ENCODE results near the gene PPP1R14C.
A peak's percentile ranks its signal among the peaks of the same experiment; 100 is the strongest.
"Not testable (repeated sequence)": the region's sequence is repeated elsewhere in the genome, so short reads cannot be mapped to it uniquely, and the experiment has no call there.

PPP1R14C gene, protein sequence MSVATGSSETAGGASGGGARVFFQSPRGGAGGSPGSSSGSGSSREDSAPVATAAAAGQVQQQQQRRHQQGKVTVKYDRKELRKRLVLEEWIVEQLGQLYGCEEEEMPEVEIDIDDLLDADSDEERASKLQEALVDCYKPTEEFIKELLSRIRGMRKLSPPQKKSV

DNA sequence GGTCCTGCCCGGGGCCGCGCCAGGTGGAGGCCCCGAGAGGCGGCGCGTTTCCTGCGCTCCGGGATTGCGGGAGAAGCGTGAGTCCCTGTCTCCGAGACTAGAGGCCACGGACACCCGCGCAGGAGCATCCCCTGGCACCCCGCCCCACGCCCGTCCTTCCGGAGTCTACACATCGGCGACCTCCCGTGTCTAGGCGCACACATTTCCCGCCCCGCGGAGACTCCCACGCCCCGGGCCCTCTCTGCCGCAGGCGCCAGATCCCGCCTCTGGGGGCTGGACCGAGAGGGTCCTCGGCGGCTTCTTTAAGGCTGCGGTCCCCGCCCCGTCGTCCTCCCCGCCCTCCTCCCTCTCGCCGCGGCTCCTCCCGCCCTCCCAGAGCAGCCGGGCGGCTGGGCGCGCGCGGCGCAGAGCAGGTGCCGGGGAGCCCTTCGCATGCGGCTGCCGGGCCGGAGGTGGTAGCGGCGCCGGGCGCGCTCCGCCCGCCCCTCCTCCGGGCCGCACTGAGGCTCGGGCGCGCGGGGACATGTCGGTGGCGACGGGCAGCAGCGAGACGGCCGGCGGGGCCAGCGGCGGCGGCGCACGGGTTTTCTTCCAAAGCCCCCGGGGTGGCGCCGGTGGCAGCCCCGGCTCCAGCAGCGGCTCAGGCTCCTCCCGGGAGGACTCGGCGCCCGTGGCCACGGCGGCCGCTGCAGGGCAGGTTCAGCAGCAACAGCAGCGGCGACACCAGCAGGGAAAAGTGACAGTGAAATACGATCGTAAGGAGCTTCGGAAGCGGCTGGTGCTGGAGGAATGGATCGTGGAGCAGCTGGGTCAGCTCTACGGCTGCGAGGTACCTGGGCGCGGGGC is at the start of gene PPP1R14C:
Gene PPP1R14C (plus strand): TSS at position 375 of the 846 bp plus-strand sequence. CDS start 149 bp downstream, at position 524.
- DNase-seq: peak in 1 of 2 experiments; percentile 67

DNA sequence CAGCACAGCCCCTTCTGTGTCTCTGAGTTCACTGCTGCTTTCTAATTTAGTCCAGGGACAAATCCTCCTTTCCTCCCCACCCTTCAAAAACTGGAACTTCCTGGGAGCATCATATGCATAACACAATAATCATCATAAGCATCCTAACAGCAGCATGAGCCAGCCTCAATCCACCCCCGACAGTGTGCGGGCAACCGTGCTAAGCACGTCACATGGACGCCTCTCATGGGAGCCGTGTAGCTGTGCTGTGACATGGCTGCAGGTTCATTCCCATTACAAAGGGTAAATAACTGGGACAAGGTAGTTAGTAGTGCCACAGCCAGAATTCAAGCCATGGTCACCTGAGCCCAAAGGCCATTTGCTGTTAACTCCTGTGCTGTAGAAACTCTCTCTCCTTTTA is 49.4 kb upstream of the PPP1R14C start:
- DNase-seq: no peak

DNA sequence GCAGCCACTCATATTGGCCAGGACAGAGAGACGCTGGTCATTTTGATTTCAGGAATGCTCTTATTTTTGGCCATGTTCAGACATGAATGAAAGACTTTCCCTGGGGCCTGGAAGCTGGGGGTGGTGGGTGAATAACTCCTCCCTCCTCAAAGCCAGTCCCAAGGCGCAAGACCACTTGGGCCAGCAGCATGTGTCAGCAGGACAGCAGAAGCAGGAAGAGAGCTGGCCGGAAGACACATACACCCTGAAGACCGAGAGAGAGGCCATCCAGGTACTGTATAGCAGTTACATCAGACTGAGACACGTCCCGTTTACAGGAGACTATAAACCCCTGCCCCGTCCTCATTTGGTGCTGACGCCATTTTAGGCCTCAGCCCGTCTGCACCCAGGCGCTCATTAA is 44.7 kb upstream of the PPP1R14C start:
- DNase-seq: no peak

DNA sequence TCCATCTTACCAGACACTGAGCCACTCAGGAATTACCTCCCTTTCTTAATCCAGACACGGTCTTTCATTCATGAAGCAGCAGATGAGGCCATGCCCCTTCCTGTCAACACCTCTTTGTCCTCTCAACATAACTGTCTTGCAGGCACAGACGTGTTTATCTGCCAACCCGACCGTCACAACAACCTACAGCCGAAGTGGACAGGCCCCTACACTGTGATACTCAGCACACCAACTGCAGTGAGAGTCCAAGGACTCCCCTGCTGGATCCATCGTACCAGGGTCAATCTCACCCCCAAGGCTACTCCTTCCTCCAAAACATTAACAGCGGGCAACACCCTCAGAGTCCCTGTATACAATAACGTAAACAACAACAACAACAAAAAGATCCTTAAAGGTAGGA is 43.3 kb upstream of the PPP1R14C start:
- no peak for DNase-seq

DNA sequence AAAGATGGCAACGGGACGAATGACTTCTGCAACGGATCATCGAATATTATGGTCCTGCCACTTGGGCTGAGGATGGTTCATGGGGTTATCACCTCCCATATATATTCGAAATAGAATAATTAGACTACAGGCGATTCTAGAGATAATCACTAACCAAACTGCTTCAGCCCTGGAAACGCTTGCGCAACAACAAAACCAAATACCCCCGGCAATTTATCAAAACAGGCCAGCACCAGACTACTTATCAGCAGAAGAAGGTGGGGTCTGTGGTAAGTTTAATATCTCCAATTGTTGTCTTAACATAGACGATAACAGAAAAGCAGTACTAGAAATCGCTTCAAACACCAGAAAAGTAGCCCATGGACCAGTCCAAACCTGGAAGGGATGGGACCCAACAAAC is 42.9 kb upstream of the PPP1R14C start:
- no peak for DNase-seq

DNA sequence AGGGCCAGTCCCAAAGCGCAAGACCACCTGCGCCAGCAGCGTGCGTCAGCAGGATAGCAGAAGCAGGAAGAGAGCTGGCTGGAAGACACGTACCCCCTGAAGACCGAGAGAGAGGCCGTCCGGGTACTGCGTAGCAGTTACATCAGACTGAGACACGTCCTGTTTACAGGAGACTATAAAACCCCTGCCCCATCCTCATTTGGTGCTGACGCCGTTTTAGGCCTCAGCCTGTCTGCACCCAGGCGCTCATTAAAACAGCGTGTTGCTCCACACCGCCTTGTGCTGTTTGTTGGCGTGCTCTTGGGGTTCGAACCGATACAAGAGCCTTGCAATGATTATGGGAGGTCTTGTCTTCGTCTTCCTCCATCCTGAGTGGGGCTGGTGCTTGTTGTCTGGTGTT is 42.1 kb upstream of the PPP1R14C start:
- no peak for DNase-seq

DNA sequence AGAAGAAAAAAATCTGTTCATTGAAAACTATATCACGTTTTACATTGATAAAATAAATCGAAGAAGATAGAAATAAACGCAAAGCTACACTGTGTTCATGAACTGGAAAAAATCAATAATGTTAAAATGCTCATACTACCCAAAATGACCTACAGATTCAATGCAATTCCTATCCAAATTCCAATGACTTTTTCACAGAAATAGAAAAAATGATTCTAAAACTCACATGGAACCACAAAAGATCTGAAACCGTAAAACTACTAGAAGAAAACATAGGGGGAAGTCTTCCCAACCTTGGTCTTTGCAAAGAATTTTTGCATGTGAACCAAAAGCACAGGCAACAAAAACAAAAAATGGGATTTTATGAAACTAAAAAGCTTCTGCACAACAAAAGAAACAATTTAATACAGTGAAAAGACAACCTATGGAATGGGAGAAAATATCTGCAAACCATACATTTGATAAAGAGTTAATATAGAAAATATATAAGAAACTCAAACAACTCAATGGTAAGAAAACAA is 40.0 kb upstream of the PPP1R14C start:
- DNase-seq: no peak

DNA sequence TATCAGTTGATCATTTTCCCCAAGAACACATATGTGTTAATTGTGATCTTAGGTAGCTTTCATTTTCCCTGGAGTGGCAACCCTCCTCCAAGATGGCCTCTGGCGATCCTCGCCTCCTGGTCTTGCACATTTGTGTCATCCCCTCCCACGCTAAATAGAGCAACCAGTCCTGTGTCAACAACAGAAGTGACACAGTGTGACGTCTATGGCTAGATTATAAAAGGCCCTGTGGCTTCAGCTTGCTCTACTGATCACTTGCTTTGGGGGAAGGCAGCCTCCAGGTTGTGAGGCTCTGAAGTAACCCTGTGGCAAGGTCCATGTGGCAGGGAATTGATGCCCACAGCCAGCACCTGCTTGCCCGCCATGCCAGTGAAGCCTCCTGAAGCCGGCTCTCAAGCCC is 30.6 kb upstream of the PPP1R14C start:
- no peak for DNase-seq

DNA sequence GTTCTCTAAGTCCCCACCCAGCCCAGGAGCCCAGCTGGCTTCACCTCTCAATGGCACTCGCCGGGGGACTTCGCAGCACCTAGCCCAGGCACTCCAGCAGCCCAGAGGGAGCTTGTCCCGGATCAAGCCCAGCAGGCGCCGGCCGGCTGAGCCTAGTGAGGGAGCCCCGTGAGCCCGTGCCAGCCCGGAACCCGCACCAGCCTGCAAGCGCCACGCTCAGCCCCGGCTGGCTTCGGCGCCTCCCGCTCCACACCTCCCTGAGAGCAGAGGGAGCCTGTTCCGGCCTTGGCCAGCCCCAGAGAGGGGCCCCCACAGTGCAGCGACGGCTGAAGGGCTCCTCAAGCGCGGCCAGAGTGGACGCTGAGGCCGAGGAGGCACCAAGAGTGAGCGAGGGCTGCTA is 27.1 kb upstream of the PPP1R14C start:
- DNase-seq: no peak

DNA sequence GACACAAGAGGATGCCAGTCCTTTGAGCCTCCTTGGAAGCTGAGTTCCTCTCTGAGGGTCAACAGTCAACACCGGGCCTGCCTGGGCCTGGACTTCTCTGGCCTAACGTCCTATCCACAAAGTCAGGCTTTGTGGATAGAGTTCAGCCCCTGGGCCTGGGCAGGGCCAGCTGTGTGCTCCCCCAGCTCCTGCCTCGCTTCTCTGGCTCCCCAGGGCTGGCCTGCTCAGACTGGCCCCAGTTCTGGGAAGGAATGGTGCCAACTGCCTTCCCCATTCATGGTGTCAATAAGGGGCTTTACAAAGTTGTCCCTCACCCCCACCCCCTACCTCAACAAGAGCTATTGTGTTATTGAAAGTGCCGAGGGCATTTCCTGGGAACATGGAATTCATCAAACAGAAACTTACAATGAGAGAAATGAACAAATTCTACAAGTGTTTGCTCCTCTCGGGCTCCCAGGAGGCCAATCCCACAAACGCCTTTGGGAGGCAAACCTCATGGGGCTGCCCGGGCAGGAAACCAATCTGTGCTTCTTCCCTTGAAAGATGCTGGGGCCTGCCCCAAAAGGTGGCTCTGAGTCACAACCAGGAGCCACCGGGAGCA is 26.5 kb upstream of the PPP1R14C start:
- DNase-seq: no peak

DNA sequence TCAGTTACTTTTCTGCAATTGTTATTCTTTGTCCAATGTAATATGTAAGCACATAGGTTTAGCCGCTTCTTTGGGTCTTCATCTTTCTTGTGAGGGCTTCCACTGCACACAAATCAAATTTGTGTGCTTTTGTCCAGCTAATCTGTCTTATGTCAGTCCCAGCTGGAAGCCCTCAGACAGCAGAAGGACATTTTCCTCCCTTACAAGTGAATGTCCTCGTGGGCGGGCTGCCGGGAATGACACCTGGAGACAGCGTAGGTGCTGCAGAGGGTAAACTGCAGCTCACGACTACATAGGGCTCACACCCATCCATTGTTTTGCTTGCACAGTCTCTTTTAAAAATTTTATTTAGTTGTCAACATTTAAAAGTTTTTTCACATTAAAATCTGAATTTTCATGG is 24.6 kb upstream of the PPP1R14C start:
- DNase-seq: no peak

DNA sequence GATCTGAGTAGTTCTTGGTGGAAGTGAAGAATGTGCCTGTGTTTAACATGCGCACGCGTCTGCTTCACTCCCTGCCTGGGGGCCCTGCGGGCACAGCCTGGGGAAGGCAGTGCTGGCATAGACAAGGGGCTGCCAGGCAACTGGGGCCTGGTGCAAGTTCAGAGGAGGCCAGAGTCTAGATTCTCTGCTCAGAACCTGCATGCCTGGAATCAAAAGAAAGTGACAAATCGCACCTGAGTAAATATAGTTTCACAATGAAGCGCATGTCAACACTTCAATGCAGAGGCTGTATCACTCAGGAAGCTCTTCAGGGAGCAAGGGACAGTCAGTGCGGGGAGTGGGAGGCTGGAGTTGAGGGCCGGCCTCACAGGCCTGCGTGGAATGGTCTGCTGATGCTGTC is 24.2 kb upstream of the PPP1R14C start:
- DNase-seq: no peak

DNA sequence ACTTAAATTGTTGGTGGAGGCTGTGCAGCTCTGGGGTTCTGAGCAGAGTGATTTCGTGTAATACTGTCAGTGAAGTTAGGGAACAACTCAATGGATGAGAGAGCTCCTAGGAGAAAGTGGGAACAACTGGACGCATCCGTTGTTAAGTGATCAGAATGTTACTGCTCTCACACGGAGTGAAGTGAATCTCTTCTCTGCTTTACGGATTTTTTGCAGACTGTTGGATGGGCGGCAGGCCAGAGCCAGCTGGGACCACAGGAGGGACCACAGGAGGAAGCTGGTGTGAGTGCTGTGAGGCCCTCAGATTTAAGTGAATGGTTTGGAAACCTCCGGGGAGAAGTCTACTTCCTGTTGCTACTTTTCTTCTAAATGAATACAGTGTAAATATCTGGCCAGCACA is 23.7 kb upstream of the PPP1R14C start:
- DNase-seq: no peak

DNA sequence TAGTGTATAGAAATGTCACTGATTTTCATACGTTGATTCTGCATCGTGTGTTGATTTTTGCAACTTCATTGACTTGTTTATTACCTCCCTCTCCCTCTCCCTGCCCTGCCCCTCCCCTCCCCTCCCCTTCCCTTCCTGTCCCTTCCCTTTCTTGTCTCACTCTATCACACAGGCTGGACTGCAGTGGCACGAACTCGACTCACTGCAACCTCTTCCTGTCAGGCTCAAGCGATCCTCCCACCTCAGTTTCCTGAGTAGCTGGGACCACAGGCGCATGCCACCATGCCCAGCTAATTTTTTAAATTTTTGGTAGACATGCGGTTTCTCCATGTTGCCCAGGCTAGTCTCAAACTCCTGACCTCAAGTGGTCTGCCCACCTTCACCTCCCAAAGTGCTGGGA is 19.2 kb upstream of the PPP1R14C start:
- no peak for DNase-seq

DNA sequence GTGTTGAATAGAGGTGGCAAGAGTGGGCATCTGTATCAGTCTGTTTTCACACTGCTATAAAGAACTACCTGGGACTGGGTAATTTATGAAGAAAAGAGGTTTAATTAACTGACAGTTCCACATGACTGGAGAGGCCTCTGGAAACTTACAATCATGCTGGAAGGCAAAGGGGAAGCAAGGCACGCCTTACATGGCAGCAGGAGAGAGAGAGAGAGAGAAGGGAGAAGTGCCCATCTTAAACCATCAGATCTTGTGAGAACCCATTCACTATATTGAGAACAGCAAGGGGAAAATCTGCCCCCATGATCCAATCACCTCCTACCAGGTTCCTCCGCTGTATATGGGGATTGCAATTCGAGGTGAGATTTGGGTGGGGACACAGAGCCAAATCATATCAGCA is 18.6 kb upstream of the PPP1R14C start:
- DNase-seq: no peak

DNA sequence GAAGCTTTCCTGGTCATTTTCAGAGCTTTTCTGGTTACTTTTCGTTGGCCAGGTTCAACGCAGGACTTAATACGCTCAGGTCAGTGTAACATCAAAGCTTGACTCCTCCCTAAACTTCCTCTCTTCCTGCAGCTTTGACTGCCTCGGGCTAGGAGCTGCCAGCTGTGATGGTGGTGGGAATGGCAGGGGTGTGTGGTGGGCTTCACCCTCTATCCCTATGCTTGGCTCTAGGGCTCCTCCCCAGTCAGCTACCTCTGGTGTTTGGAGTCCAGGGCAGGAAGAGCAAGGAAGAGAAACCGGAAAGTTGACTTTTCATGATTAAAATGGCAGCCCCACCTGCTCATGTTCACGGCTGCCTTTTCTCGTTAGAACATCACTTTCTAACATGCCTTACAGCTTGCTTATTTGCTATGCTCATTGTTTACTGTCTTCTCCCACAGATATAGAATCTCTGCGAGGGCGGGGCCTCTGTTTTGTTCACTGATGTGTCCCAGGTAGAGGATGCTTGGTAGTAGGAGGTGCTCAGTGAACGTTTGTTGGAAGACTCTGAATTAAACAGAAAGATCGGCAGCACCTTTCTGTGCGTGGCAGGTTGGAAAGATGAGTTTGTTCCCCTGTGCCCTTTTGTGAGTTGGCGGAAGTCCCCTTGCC is 16.1 kb upstream of the PPP1R14C start:
- DNase-seq: no peak

DNA sequence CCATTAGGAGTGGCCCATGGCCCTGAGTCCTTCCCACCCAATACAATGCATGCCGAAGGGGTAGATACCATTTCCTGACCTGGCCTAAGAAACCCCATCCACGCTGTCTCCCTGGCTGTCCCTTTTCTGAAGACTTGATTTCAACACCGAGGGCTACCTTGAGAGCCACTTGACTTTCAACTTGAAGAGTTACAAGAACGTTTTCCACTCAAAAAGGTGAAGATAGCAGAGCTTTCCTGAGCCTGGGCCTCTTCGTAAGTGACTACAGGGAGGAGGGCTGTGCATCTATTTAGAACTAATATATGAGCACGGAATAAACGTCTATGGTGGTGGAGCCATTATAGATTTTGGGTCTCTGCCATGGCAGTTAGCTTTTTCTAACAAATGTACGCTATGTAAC is 14.4 kb upstream of the PPP1R14C start:
- DNase-seq: no peak

DNA sequence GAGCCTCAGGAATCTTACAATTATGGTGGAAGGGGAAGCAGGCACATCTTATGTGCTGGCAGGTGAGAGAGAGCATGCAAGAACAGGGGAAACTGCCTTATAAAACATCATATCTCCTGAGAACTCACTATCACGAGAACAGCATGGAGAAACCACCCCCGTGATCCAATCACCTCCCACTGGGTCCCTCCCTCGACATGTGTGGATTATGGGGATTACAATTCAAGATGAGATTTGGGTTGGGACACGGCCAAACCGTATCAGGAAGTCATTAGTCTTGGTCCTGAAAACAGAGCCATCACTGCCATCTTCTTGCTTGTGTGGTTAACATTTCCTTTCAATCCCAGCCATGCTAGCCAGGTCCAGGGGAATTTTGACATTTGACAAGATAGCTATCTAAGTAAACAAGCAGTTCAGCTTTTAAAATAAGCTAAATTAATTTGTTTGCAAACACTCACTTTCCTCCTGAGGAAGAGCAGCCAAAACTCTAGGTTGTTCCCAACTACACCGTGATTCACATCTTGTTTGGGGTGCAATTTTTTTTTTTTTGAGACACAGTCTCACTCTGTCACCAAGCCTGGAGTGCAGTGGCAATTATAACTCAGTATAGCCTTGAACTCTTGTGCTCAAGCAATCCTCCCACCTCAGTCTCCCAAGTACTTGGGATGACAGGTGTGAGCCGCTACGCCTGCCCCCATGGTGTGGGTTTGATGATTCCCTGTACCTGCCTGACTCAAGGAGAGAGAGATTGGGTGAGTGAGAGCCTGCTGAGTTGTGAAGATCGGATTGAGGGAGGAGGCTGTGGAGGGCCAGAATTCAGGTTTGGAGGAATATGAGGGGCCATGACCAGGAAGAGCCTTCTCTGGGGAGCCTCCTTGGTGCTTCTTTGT is 13.0 kb upstream of the PPP1R14C start:
- no peak for DNase-seq

DNA sequence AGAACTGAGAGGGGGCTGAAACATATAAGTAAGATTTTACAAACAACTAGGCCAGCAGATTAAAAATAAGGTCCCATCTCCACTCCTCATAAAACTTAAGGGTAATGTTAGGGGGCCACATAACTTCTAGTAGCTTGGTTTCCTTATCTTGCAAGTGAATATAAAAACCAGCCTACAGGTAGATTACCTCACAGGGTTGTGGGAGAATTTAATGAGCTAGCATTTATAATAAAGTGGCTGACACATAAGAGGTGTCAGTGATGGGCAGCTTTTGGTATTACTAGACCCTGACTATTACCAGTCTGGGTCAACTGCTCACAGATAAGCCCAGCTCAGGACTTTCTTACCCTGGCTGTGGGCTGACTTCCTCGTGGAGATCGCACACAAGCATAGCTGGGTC is 9.2 kb upstream of the PPP1R14C start:
- no peak for DNase-seq

DNA sequence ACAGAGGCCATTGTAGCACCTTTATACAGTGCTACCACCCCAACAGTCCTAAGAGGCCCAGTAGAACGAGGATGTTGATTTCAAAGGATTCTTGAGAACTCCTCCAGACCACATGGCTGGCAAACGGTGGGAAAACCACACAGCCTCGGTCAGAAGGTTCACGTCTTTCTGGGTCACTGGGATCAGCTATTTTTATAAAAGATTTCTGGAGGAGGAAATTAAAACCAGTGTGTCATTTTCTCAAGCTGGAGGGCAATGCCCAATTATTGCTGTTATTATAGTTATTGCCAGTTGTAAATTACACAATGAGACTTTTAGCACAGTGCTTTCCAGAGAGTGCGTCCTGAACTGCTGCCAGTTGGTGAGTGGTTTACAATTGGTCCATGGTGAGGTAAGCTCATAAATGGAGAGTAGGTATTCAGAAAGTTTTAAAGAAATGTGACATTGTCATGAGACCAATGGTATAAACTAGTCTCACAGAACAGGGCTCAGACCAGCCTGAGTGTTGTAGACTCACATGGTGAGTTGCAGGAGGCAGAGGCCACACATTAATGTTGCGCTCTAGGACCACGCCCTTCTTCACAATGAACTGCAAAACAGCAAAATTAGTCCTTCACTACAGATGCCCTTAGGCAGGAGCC is 8.4 kb upstream of the PPP1R14C start:
- DNase-seq: no peak

DNA sequence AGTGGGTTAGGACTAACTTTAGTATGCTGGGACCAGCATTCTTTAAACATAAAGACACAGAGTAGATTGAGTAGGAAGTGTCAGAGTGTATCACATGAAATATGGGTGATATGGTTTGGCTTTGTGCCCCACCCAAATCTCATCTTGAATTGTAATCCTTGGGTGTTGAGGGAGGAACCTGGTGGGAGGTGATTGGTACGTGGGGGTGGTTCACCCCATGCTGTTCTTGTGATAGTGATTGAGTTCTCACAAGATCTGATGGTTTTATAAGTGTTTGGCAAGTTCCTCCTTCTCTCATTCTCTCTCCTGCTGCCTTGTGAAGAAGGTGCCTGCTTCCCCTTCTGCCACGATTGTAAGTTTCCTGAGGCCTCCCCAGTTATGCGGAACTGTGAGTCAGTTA is 5.1 kb upstream of the PPP1R14C start:
- not testable (repeated sequence) for DNase-seq

DNA sequence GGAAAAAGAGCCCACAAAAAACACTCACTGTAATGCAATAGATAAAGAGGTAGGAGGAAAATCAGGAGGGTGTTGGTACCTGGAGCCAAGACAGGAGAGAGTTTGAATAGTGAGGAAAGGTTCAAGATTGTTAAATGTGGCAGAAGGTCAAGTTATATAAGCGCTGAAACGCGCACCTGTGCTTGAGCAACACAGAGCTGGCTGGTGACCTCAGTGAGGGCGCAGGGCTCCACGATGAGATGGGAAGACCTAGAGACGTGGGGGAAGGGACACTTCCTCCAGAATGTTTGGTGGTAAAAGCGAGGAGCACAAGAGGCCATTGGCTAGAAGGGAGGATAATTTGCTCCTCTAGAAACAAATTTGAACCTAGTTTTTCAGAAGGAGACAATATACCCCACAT is 4.2 kb upstream of the PPP1R14C start:
- DNase-seq: no peak
